ENCODE measurements around the gene ABHD15.

Gene ABHD15

GRCh38 chr17:29594519-29595090, 27.8 kb upstream of the ABHD15 start:
- no peak for DNase-seq (ENCODE audit: low read depth)

- DNase-seq (ENCODE audit: low read depth): no peak
Observed at GRCh38 chr17:29593591-29594518, 27.0 kb upstream of the ABHD15 start.

- DNase-seq (ENCODE audit: low read depth): no peak
Observed at GRCh38 chr17:29592850-29593551, 26.2 kb upstream of the ABHD15 start, which contains the start of gene ANKRD13B. TSS of gene ANKRD13B (plus strand) at chr17:29593132. CDS start at chr17:29593622, 490 bp downstream.

- DNase-seq (ENCODE audit: low read depth): no peak
Observed at GRCh38 chr17:29591737-29592608, 25.1 kb upstream of the ABHD15 start.

GRCh38 chr17:29591146-29591736, 24.4 kb upstream of the ABHD15 start:
- no peak for DNase-seq (ENCODE audit: low read depth)

GRCh38 chr17:29590411-29591145, 23.7 kb upstream of the ABHD15 start:
- no peak for DNase-seq (ENCODE audit: low read depth)

- no peak for DNase-seq (ENCODE audit: low read depth)
Observed at GRCh38 chr17:29589524-29590410, 22.9 kb upstream of the ABHD15 start, which contains the start of gene GIT1. TSS of gene GIT1 (minus strand) at chr17:29589648. CDS start at chr17:29589378, 270 bp downstream.

- DNase-seq (ENCODE audit: low read depth): no peak
Observed at GRCh38 chr17:29588562-29589411, 21.9 kb upstream of the ABHD15 start.

GRCh38 chr17:29588017-29588561, 21.3 kb upstream of the ABHD15 start:
- no peak for DNase-seq (ENCODE audit: low read depth)

GRCh38 chr17:29587591-29587990, 20.8 kb upstream of the ABHD15 start:
- DNase-seq (ENCODE audit: low read depth): no peak

- DNase-seq (ENCODE audit: low read depth): no peak
Observed at GRCh38 chr17:29586676-29587469, 20.0 kb upstream of the ABHD15 start.

- no peak for DNase-seq (ENCODE audit: low read depth)
Observed at GRCh38 chr17:29585080-29585751, 18.4 kb upstream of the ABHD15 start.

- no peak for DNase-seq (ENCODE audit: low read depth)
Observed at GRCh38 chr17:29584452-29585079, 17.7 kb upstream of the ABHD15 start.

- no peak for DNase-seq (ENCODE audit: low read depth)
Observed at GRCh38 chr17:29583324-29584248, 16.7 kb upstream of the ABHD15 start.

GRCh38 chr17:29582772-29583171, 15.9 kb upstream of the ABHD15 start:
- no peak for DNase-seq (ENCODE audit: low read depth)

Data from non-pigmented ciliary epithelial cell (primary cell).